PFSK-1 (cell line): Measurements from ENCODE around the gene GPR18.

Source experiments
- FOXP2 ChIP-seq: optimal IDR thresholded peaks from 2 replicates; pipeline ENCODE3; 2011; ENCODE audit warnings: borderline replicate concordance, control low read depth, inconsistent platforms; ENCODE audit not compliant: insufficient read depth; ENCODE audit errors: extremely low read length, extremely low read depth
- POLR2AphosphoS5 ChIP-seq: IDR thresholded peaks from 2 replicates; pipeline ENCODE4 v1.6.1; 2012; ENCODE audit warnings: low read depth, mild to moderate bottlenecking, control low read depth, low read length, moderate library complexity
- REST ChIP-seq, 2 experiments: IDR thresholded peaks; 2 replicates each; pipeline versions ENCODE4 v1.6.1 to v1.8.0; 2011 to 2012; ENCODE audit warnings: low read depth in 2 of 2, low read length in 2 of 2, control low read depth in 1 of 2, inconsistent platforms in 1 of 2, mild to moderate bottlenecking in 1 of 2, moderate library complexity in 1 of 2; ENCODE audit not compliant: insufficient read depth in 1 of 2
- SIN3A ChIP-seq: IDR thresholded peaks from 2 replicates; pipeline ENCODE4 v1.6.1; 2012; ENCODE audit warnings: mild to moderate bottlenecking, low read length, moderate library complexity, borderline replicate concordance; ENCODE audit not compliant: insufficient read depth

DNA sequence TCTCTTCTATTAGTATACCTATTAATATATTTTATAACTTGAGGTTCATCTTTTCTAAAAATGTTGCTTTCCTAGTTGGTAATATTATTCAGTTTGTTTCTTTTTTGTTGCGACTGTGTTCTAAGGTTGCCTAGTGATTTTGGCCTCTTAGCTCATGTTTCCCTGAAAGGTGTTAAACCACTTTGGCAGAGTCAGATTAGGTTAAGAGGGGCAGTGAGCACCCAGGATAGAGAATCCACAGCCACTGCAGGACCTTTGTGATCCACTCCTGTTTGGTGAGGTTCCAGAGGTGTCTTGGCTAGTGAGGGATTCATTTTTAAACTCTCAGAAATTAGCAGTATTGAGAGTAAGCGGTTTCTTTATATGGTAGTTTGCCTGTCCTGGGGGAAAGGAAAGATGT lies 14.9 kb upstream of the GPR18 start:
- TF ChIP-seq POLR2AphosphoS5: no peak
- no peak for TF ChIP-seq REST (IDR thresholded peaks at IDR 0.05; ENCODE audit: insufficient read depth in 1 of 2, low read depth in 2 of 2, low read length in 2 of 2)
- TF ChIP-seq SIN3A: no peak
- no peak for TF ChIP-seq FOXP2
